HG02588 (cell line): ENCODE data around the gene TLE3.

Experiments
- ATAC-seq: cut with Tn5 transposase; IDR thresholded peaks from one replicate; pipeline ENCODE4 v1.9.1; 2021; ENCODE audit warnings: mild to moderate bottlenecking, moderate library complexity; ENCODE audit not compliant: unreplicated experiment

The TLE3 gene

GRCh38 chr15:70099967-70100473 is 2.3 kb upstream of the TLE3 start:
- ATAC-seq: no peak

- peak; percentile 57 for ATAC-seq
Observed at GRCh38 chr15:70099167-70099966, 1.6 kb upstream of the TLE3 start.

- ATAC-seq: no peak
Observed at GRCh38 chr15:70098461-70099166, 897 bp upstream of the TLE3 start.

DNA sequence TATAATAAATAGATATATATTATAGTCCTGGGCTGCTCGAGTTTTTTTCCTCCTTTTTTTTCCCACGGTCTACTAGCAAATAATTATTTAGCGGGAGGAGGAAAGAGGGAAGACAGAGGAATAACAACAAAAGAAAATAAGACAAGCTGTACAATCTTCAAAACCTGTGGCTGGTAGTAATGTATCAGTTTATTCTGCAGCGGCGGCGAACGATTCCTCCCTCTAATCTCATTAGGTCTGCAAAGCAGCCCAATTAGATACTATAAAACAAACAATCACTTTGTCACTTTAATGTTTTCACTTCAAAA is 390 bp upstream of the TLE3 start:
- no peak for ATAC-seq

GRCh38 chr15:70097063-70097320 is 725 bp downstream of the TLE3 start:
- ATAC-seq: no peak

- no peak for ATAC-seq
Observed at GRCh38 chr15:70096215-70097062, 1.3 kb downstream of the TLE3 start.

DNA sequence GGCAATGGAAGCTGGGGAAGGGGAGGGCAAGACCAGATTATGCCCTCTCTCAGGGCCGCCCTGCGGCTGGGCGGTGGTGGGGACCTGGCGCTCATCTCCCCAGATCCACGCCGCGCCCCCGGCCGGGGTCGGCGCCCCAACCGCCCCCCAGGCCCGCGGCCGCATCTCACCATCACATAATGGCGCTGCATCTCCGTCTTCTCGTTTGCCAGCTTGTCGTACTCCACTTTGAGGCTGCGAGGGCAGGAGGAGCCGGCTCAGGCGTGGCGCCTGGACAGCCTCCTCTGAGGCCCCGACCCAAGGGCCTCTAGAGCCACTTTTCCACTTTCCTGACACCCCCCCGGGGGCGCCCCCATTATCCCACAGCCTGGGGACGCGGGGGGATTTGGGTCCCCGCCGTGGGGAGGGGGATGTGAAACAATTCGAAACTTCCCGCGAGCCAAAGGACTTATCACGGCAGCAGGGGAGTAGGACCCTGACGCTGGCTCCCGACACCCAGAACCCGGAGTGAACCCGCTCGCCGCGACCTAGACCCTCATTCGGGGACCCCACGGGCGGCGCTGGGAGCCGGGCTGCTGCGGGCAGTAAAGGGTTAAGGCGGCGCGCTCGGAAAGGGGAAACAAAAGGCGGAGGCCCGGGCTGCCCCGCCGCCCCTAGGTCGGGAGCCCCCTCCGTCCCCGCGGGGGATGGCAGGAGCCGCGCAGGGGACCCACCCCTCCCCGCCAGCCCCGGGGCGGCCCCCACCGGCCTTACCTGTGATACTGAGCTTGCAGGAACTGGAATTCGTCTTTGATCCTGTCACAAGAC is 2.1 kb downstream of the TLE3 start:
- no peak for ATAC-seq

DNA sequence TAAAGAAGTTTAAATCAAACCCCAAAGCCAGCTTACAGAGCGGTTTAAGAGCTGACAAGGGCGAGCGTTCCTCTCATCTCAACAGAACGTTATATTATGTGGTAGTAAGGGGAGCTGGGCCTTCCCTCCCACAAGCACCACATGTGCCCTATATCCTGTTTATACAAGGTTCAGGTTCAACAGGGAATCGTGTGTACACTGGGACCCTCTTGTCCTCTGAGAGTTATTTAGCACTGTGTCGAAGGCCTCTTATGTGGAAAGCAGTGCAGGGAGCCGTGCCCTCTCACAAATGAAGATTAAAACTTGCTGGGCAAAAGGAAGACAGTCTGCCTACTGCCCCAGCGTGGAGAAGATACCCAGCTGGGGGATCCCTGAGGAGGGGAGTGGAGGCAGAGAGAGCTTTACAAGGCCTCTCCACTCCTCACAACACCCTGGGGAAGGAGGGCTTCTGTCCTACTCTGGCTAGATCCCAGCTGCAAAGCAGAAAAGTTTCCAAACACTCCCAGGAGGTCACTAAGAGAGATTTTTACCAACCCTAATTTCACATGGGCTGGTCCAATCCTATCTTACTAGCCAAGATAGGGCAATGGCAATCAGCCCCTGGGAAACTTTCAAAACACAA is 2.9 kb downstream of the TLE3 start:
- ATAC-seq: no peak

- no peak for ATAC-seq
Observed at GRCh38 chr15:70093481-70094319, 4.0 kb downstream of the TLE3 start.

GRCh38 chr15:70093070-70093469 is 4.6 kb downstream of the TLE3 start:
- ATAC-seq: no peak

DNA sequence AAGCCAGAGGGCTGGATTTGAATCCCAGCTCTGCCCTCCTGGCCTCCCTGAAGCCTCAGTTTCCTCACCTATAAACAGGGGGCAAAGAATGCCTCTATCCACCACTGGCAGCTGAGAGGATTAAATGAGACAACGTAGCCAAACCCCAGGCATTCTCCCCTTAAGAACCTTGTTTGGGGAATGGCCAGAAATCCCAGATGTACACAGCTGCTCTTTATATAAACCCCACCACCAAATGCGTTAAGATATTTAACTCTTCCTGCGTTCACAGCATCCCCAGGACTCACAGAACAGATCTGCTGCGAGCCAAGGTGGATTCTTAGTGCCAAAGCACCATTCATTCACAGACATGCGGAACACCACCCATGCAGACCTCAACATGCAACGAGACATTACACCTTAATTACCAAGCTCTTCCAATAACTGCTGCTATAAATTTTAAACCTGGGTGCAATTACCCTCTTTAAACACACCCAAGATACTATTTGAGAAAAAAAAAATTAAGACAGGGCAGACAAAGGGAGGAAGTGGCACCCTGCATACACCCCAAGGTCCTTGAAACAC is 5.2 kb downstream of the TLE3 start:
- no peak for ATAC-seq

DNA sequence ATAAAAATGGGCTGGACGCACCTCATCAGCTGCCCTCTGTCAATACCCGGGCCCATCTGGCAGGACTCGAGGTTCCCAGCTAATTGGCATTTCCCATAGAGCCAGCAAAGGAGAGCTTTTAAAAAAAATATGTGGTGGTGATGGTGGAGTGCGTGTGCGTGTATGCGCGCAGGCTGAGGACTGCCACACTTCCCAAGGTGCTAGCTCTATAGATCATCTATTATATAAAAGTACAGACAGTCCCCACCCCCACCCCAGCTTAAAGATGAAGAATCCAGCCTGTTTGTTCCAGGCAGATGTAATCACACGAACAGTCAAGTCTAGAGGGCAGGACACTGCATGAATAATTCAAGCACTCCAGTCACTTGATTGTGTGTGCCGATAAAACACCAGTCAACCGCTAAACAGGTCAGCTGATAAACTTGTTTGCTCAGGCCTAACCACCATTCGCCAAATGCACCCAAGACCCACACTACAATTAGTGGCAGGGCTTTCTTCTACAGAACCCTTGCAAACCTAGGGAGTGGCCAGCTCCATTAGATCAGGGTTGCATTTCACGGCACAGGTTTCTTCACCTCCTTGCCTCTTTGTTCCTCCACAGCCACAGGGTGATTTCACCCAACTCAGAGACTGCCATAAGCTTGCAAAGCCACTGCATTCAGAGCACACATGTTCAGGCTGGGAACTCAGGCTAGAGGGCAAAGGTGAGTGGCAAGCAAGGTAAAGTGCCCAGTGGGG is 5.8 kb downstream of the TLE3 start:
- ATAC-seq: no peak

GRCh38 chr15:70090436-70091296 is 7.1 kb downstream of the TLE3 start:
- ATAC-seq: no peak

- no peak for ATAC-seq
Observed at GRCh38 chr15:70089692-70089971, 8.1 kb downstream of the TLE3 start.

GRCh38 chr15:70088887-70089691 is 8.6 kb downstream of the TLE3 start:
- no peak for ATAC-seq

DNA sequence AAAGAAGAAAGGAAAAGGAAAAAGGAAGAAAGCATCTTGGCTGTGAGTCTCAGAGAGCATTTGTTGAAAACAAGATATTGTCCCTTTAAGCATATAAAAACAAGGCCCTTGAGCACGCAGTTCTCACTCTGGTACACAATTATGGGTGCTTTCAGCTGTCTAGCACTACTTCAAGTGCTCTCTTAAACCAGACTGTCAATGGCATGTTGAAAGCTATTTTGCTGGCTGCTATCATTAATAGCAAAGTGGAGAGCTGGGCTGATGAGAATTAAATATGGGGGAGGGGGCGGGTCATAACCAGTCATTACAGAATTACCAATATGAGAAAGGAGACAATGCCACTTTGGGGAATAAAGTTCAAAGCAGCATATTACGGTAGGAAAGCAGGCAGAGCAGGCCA is 9.3 kb downstream of the TLE3 start:
- ATAC-seq: no peak

GRCh38 chr15:70087708-70088352 is 9.9 kb downstream of the TLE3 start:
- no peak for ATAC-seq
